Glomerular visceral epithelial cell (primary cell): ENCODE measurements around the gene PC.

ENCODE experiments used
- DNase-seq: peaks from one replicate; pipeline ENCODE4 v3.0.0-alpha.2; 2016; ENCODE audit errors: extremely low spot score

Gene PC

GRCh38 chr11:66864924-66865697, 93.1 kb downstream of the PC start:
- DNase-seq, result no peak

- DNase-seq, result no peak
These were observed 93.8 kb downstream of the PC start for GRCh38 chr11:66864172-66864901.

GRCh38 chr11:66863428-66864125, 94.6 kb downstream of the PC start:
- no peak for DNase-seq

GRCh38 chr11:66862559-66863037, 95.6 kb downstream of the PC start:
- no peak for DNase-seq

- DNase-seq, result no peak
These were observed 96.2 kb downstream of the PC start for GRCh38 chr11:66861774-66862558.

- DNase-seq, result no peak
These were observed 97.0 kb downstream of the PC start for GRCh38 chr11:66861038-66861773.

GRCh38 chr11:66860449-66860831, 97.7 kb downstream of the PC start:
- no peak for DNase-seq

- DNase-seq, result no peak
These were observed 98.3 kb downstream of the PC start for GRCh38 chr11:66859686-66860448.

GRCh38 chr11:66858939-66859685, 99.1 kb downstream of the PC start:
- DNase-seq, result no peak

GRCh38 chr11:66858186-66858938, 99.8 kb downstream of the PC start:
- no peak for DNase-seq

- no peak for DNase-seq
These were observed 100.3 kb downstream of the PC start for GRCh38 chr11:66857927-66858185.

GRCh38 chr11:66857234-66857926, 100.8 kb downstream of the PC start:
- DNase-seq, result peak; percentile 12

- no peak for DNase-seq
These were observed 101.5 kb downstream of the PC start, which contains the start of gene LRFN4 for GRCh38 chr11:66856496-66857233. Gene LRFN4 (plus strand): TSS chr11:66857064. CDS start chr11:66857745, 681 bp downstream.

GRCh38 chr11:66855574-66856495, 102.3 kb downstream of the PC start:
- DNase-seq, result peak; percentile 94

GRCh38 chr11:66854729-66855211, 103.4 kb downstream of the PC start:
- no peak for DNase-seq

GRCh38 chr11:66854231-66854661, 103.9 kb downstream of the PC start:
- no peak for DNase-seq
